BE2C (cell line): ENCODE measurements around the gene DCBLD2.

Source experiments
- DNase-seq: peaks from one replicate; pipeline ENCODE4 v3.0.0-alpha.2; 2020
- H3K27me3 ChIP-seq: fragments of 250-450 bp; sonication (Bioruptor Pico); 2 replicates; pipeline ENCODE4 v1.5.1; 2020; ENCODE audit warnings: mild to moderate bottlenecking
- H3K36me3 ChIP-seq: fragments of 250-450 bp; sonication (Bioruptor Pico); 2 replicates; pipeline ENCODE4 v1.5.1; 2020; ENCODE audit warnings: mild to moderate bottlenecking
- H3K4me1 ChIP-seq: fragments of 250-450 bp; sonication (Bioruptor Pico); 2 replicates; pipeline ENCODE4 v1.5.1; 2020
- H3K4me3 ChIP-seq: 2 replicates; pipeline ENCODE4 v1.5.1; 2011; ENCODE audit warnings: low read depth, low read length
- H3K9me3 ChIP-seq: fragments of 250-450 bp; sonication (Bioruptor Pico); 2 replicates; pipeline ENCODE4 v1.5.1; 2020
- CTCF ChIP-seq: IDR thresholded peaks from 2 replicates; pipeline ENCODE4 v1.5.1; 2012; ENCODE audit warnings: mild to moderate bottlenecking, low read depth, low read length

DCBLD2 gene

GRCh38 chr3:98827221-98827920 is 74.1 kb downstream of the DCBLD2 start:
- no peak for TF ChIP-seq CTCF

GRCh38 chr3:98826126-98826525 is 75.4 kb downstream of the DCBLD2 start:
- Histone ChIP-seq H3K4me3 (no peak overlapping the region), H3K4me1 (no peaks in the 10 kb centered on the region), H3K27me3 (no peaks in the 10 kb centered on the region), H3K36me3 (no peaks in the 10 kb centered on the region), H3K9me3 (no peaks in the 10 kb centered on the region; the same call in 1 of the 2 replicates)
- no peak for TF ChIP-seq CTCF
- DNase-seq: no peak

More at GRCh38 chr3:98827221-98827920, 74.1 kb downstream of the DCBLD2 start:
- Histone ChIP-seq H3K4me1 (no peaks in the 10 kb centered on the region), H3K36me3 (no peaks in the 10 kb centered on the region), H3K4me3 (no peak overlapping the region), H3K9me3 (no peaks in the 10 kb centered on the region; the same call in 1 of the 2 replicates), H3K27me3 (no peaks in the 10 kb centered on the region)
- no peak for DNase-seq

GRCh38 chr3:98824256-98824655 is 77.2 kb downstream of the DCBLD2 start:
- Histone ChIP-seq H3K36me3 (no peaks in the 10 kb centered on the region), H3K27me3 (no peaks in the 10 kb centered on the region), H3K4me3 (no peak overlapping the region), H3K4me1 (no peaks in the 10 kb centered on the region), H3K9me3 (no peaks in the 10 kb centered on the region)
- DNase-seq: no peak
- 0 out of 2 replicates have a peak, but pooled peaks have one; percentile 5 for TF ChIP-seq CTCF

GRCh38 chr3:98823791-98824190 is 77.7 kb downstream of the DCBLD2 start:
- no peak for DNase-seq
- TF ChIP-seq CTCF: no peak
- Histone ChIP-seq H3K36me3 (no peaks in the 10 kb centered on the region), H3K4me1 (no peaks in the 10 kb centered on the region), H3K4me3 (no peak overlapping the region), H3K9me3 (no peaks in the 10 kb centered on the region), H3K27me3 (no peaks in the 10 kb centered on the region)

GRCh38 chr3:98821063-98821462 is 80.4 kb downstream of the DCBLD2 start:
- Histone ChIP-seq H3K27me3 (no peaks in the 10 kb centered on the region), H3K36me3 (no peaks in the 10 kb centered on the region), H3K9me3 (no peaks in the 10 kb centered on the region), H3K4me3 (no peak overlapping the region), H3K4me1 (peaks cover 4% of the 10 kb centered on the region)
- TF ChIP-seq CTCF: no peak
- DNase-seq: no peak

GRCh38 chr3:98817547-98818041 is 83.9 kb downstream of the DCBLD2 start:
- no peaks in the 10 kb centered on the region for H3K27me3 ChIP-seq
- peaks cover 4% of the 10 kb centered on the region for H3K4me1 ChIP-seq
- TF ChIP-seq CTCF: peak; percentile 54
- H3K4me3 ChIP-seq: no peak overlapping the region
- no peaks in the 10 kb centered on the region for H3K36me3 ChIP-seq
- DNase-seq: no peak
- no peaks in the 10 kb centered on the region for H3K9me3 ChIP-seq
